HG02884 (cell line): ENCODE data around the gene ARHGAP31.
"Not testable (repeated sequence)": the region's sequence is repeated elsewhere in the genome, so short reads cannot be mapped to it uniquely, and the experiment has no call there.

ENCODE experiments used
- ATAC-seq: cut with Tn5 transposase; IDR thresholded peaks from one replicate; pipeline ENCODE4 v1.9.1; 2021; ENCODE audit warnings: mild to moderate bottlenecking, moderate library complexity; ENCODE audit not compliant: unreplicated experiment

ARHGAP31 gene, protein sequence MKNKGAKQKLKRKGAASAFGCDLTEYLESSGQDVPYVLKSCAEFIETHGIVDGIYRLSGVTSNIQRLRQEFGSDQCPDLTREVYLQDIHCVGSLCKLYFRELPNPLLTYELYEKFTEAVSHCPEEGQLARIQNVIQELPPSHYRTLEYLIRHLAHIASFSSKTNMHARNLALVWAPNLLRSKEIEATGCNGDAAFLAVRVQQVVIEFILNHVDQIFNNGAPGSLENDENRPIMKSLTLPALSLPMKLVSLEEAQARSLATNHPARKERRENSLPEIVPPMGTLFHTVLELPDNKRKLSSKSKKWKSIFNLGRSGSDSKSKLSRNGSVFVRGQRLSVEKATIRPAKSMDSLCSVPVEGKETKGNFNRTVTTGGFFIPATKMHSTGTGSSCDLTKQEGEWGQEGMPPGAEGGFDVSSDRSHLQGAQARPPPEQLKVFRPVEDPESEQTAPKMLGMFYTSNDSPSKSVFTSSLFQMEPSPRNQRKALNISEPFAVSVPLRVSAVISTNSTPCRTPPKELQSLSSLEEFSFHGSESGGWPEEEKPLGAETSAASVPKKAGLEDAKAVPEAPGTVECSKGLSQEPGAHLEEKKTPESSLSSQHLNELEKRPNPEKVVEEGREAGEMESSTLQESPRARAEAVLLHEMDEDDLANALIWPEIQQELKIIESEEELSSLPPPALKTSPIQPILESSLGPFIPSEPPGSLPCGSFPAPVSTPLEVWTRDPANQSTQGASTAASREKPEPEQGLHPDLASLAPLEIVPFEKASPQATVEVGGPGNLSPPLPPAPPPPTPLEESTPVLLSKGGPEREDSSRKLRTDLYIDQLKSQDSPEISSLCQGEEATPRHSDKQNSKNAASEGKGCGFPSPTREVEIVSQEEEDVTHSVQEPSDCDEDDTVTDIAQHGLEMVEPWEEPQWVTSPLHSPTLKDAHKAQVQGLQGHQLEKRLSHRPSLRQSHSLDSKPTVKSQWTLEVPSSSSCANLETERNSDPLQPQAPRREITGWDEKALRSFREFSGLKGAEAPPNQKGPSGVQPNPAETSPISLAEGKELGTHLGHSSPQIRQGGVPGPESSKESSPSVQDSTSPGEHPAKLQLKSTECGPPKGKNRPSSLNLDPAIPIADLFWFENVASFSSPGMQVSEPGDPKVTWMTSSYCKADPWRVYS (N-terminal part only)

DNA sequence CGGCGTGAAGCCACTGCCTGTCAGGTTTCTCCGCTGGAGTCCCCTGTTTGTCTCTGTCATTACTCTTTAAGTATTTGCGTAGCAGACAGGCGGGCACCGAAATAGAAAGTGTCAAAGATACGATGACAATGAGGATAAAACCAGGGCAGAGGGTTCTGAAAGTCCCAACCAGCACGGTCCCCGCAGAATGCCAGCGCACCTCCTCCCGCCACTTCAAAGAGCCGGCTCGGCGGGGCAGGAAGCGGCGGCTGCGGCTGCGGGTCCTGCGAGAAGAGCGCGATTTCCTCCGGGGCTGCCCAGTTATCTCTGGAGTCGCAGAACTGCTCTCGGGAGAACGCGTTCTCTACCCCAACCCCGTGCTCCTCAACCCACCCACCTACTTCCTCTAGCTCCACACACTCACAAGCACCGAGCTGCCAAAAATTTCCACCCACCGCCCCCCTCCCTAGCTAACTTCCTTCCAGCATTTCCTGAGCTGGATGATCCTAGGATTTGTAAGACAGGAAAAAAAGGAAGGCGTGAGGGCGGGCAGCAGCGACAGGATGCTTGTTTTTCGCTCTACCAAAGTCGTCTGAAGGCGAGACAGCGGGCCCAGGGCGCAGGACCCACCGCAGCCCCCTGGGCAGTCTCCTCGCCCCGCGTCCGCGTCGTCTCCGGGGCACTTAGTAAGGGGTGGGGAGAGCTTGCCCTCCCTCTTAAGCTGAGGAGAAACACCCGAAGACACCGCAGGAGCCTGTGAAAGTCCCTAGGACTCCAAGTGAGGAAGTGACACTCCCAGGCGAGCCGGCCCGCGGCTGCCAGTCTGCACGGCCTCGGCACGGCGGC is at the start of gene ARHGAP31:
Gene ARHGAP31, plus strand, starts transcription at position 513 of the 825 bp plus-strand sequence. CDS start 522 bp downstream, outside the sequence.
- peak; percentile 65 for ATAC-seq

DNA sequence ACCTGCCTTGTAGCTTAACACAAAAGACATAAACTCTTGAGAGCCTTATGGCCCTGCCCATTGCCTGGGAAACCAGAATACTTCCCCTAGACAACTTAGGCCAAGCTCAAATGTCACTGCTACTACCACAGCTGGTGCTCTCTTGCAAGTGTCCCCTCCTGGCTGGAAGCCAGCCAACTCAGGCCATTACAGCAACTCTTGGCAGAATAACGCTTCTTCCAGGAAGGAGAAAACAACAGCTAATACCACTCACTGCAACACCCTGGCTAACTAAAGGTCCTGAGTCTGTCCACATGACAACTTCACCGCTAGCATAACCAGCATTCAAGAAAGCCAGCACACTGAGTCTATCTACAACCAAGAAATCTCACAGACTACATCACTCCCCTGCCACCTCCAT is 48.4 kb upstream of the ARHGAP31 start:
- ATAC-seq = no peak

DNA sequence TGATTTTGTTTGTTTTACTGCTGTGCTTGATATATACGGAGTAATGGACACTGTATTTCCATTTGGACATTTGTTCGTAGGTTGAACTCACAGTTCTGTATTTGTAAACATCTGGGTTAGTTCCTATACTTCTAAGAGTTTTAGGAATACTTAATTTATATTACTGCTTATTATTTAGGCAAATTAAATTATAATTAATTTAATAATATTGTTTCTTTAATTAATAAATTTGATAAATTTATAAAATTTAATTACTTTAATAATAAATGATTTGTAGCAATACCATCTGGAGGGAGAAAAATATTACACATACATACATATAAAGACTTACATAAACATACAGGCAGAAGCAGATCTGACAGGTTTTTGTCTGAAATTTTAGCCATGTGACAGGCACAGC is 39.0 kb upstream of the ARHGAP31 start:
- no peak for ATAC-seq

DNA sequence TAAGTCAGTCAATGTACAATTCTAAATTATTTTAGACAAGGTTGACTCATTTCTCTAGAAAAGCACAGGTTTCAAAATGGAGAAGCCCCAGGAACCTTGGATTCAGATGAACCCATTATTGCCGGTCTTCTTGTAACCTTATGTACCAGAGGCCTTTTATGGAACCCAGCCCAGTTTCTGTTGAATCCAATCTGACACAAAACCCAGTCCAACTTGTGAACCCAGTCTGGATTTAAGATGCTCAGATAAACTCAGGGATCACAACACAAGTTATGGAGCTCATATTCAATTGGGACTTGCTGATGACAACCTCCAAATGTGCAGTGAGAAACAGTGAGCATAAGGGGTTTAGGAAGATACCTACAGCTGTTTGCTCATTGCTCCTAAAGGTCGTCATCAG is 37.1 kb upstream of the ARHGAP31 start:
- ATAC-seq = no peak

DNA sequence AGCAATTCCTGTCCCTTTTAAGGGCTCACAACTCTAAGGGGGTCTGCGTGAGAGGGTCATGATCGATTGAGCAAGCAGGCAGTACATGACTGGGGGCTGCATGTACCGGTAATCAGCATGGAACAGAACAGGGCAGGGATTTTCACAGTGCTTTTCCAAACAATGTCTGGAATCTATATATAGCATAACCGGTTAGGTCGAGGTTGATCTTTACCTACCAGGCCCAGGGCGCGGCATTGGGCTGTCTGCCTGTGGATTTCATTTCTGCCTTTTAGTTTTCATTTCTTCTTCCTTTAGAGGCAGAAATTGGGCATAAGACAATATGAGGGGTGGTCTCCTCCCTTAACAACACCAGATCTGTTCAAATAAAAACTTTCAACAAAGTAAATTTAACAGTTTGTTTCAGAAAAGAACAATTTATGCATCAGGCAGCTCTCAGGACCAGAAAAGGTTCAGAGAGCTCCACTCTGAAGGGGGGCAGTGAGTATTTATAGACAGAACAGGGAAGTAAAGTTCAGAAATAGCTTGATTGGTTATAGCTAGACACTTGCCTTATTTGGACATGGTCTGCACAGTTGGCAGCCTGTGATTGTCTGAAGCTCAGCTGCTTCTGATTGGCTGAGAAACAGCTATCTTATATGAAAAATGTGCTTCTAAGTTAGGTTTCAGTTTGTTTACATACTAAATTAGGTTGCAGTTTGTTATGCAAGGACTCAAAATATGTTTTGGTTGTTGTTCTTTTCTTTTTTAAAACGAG is 36.4 kb upstream of the ARHGAP31 start:
- peak; percentile 68 for ATAC-seq

DNA sequence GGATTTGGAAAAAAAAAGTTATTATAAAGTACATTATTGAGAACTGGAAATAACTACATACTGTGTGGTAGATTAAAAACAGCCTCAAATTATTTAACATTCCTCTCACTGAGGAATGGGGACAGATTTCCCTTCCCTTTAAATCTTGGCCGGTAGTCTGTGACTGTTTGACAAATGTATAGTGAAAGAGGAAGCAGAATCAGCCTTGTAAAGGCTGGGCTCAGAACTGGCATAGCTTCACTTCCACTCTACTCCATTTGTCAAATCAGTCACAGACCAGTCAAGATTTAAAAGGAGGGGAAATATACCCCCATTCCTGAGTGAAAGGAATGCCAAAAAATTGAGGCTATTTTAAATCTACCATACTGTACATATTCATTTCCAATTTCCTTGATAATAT is 35.3 kb upstream of the ARHGAP31 start:
- peak; percentile 85 for ATAC-seq

DNA sequence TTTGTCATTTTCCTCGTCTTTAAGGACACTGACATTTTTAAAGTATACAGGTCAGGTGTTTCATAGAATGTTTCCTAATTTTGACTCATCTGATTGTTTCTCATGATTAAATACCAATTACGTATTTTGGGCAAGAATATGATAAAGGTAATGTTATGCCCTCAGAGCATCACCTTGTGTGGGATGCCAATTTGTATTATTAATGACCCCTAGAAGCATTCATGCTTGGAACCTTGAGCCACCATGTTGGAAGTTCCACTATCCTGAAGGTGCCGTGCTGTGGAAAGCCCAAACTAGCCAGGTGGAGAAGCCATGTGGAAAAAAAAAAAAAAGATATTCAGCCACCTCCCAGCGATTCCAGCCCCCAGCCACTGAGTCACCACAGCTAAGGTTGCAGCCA is 34.4 kb upstream of the ARHGAP31 start:
- ATAC-seq = no peak

DNA sequence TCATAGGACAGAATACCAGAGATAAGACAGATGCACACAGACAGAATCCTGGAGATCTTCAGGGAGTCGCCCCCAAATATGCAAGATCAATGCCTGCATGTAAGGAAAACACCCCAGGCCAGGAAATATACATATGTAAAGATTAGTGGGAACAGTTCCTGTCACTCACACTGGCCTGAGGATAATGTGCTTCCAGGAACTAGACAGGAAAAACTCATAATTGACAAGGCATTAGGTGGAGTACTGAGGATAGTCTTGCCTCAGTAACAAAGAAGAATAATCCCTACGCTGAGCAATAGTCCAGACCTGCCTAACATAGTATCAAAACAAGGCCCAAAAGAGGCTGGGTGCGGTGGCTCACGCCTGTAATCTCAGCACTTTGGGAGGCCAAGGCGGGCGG is 33.1 kb upstream of the ARHGAP31 start:
- no peak for ATAC-seq

DNA sequence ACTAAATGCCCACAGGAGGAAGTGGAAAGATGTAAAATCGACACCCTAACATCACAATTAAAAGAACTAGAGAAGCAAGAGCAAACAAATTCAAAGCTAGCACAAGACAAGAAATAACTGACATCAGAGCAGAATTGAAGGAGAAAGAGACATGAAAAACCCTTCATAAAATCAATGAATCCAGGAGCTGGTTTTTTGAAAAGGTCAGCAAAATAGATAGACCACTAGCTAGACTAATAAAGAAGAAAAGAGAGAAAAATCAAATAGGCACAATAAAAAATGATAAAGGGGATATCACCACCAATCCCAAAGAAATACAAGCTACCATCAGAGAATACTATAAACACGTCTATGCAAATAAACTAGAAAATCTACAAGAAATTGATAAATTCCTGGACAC is 24.0 kb upstream of the ARHGAP31 start:
- not testable (repeated sequence) for ATAC-seq

DNA sequence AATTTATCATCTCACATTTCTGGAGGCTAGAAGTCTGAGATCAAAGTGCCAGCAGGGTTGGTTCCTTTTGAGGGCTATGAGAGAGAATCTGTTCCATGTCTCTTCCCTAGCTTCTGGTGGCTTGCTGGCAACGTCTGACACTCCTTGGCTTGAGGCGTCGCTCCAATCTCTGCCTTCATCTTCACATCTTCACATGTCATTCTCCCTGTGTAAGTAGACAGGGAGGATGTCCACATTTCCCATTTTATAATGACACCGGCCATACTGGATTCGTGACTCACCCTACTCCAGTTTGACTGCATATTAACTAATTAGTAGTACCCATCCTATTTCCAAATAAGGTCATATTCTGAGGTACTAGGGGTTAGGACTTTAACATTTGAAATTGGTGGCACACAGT is 17.5 kb upstream of the ARHGAP31 start:
- no peak for ATAC-seq

DNA sequence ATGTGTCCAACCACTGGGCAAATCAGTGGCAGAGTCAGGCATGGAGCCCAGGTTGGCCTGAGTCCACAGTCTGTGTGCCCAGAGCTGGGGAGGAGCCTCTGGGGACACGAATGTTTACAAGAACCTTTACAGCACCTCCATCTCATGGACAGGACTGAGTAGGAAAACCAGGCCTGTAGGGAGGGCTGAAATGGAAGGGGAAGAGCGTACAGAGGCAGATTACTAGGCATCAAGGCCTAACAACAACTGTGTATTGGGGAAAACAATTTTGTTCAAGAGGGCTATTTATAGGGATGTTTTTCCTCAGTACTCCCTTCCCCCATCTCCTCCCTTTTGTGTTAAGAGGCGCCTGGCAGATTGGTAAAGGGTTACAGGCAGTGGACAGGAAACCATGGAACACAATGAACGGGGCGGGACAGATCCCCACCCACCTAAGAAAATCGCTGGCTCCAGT is 15.1 kb upstream of the ARHGAP31 start:
- no peak for ATAC-seq

DNA sequence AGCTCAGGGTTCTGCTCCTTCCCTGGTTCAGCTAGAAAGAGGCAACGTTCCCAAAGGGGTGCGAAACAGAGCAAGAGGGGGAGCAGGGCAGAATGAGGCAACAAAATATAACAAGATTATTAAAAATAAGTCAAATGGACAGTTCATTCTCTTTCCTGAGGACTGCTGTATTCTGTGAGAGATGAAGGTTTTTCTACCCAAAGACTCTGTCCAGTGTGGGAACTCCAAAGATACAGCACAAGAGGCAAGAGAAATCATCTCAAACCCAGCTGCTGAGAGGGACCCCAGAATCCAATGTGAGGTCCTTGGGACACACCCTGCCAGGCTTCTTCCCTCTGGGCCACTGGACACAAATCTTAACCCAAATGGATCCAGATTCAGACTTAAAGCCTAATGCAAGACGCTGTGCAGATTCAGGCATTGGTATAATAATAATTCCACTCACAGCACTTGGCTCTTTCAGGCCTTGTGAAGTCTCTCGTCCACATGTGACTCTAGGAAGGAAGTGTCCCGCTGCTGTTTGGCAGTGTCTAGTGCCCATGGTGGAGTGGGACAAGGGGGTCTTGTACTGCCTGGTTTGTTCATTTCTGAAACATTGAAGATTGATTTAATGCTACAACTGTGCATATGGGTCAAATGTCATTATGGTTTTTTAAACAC is 14.5 kb upstream of the ARHGAP31 start:
- no peak for ATAC-seq

DNA sequence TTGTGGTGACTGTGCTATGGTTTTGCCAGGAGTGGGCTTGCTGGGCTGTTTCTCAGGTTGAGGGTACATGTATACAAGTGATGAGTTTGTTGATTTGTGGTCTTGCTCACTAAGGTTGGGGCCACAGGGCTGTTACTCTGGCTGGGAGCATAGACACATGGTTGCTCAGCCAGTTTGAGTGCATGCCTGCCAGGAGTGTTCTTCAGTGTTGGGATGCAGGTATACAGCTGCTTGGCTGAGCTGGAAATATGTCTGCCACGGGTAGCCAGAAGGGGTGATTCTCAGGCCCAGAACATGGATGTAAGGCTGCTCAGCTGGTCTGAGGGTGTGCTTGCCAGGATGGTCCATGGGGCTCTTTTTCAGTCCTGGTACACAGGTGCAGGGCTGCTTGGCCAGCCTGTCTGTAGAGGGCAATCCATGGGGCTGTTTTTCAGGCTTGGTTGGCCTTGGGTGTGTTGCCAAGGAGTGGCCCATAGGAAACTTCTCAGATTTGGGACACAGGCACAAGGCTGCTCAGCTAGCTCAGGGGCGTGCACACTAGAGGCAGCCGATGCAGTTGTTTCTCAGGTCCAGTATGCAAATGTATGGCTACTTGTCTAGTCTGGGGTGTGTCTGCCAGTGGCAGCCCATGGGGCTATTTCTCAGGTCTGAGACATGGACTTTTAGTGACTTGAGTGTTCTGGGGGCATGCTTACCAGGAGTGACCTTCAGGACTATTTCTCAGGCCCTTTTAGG is 5.3 kb upstream of the ARHGAP31 start:
- no peak for ATAC-seq

DNA sequence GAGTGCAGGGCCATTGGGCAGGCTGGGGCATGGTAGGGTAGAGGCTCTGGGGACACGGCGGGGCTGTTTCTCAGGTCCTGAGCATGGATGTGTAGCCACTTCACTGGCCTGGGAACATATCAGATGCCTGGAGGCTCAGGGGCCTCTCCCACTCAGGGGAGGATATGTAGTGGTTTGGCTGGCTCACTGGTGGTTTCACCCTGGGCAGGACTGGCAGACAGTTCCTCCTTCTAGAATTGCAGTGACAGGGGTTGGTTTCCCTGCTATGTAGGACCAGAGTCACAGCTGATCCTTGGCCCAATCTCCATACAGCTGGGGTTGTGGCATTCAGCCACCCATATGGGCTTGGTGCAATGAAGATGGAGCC is 4.8 kb upstream of the ARHGAP31 start:
- ATAC-seq = no peak

DNA sequence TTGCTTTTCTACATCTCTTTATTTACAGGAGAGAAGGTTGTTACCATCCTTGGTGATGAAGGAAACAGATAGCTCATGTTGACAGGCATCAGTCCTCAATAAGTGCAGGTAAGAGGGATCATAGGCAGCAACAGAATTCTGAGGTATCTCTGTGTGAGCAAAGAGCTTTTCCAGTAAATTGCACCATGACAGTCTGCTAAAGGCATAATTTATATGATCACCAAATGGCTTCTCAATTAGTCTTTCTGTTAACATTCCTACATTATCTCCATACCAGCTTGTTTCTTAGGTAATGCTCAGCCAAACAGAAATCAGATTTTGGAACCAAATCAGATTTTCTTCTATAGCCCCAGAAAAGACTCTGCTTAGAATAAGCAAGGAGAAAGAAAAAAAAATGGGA is 3.6 kb upstream of the ARHGAP31 start:
- no peak for ATAC-seq

DNA sequence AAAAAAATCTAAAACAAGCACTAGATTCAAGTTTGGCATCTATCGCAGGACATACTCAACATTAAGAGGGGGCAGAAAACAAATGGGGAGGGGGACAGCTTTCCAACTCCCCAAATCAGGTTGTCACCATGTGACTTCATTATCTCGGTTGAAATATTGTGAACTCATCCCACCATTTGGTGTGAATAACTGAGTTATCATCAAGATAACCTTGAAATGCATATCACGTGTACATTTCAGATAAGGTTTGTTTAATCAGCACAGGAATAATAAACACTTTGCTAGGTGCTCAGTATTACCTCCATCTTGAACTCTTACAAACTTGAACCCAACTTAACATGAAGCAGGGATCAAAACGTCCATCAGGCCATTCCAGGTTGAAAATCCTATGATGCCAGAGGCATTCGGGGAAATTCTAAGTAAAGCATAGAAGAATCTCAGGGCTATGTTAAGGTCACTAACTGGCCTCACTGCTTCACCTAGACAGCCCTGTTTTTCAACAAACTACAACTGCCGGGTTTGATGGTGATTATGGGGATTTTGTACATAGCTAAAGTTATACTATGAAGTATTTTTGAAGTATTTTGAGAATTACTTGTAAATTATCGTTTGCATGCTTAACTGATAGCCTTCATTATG is 3.0 kb upstream of the ARHGAP31 start:
- no peak for ATAC-seq

DNA sequence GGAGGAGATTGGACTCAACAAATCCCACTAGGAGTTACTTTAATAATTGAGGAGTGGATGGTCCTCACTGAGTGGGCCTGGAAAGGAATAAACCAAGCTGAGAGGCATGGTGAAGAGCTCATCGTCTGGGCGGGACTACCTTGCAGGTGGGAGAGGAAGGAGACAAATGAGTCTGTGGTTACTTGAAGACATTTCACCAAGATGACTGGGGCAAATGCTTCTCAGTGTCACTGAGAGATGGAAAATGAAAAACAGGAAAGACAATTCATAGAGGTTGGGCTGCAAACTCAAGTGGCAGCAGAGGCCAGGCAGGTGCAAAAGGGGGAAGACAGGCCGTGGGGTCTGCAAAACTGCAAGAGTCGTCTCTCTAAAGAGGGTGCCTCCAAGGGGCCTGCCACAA is 1.5 kb upstream of the ARHGAP31 start:
- no peak for ATAC-seq
